H1 (cell line): ENCODE data around the gene CPLANE2. TPM values are rescaled to one million over a fixed set of nuclear protein-coding genes. Genes with fewer than 3 reads are reported as not detected.

Experiments used
- CHD7 ChIP-seq: fragments of 300-600 bp; sonication (generic); IDR thresholded peaks from 2 replicates; pipeline ENCODE4 v1.7.1; 2012; ENCODE audit warnings: low read length, moderate library complexity, mild to moderate bottlenecking, inconsistent platforms; ENCODE audit not compliant: insufficient replicate concordance
- CTBP2 ChIP-seq: IDR thresholded peaks from 2 replicates; pipeline ENCODE4 v1.7.0; 2011; ENCODE audit warnings: borderline replicate concordance, mild to moderate bottlenecking, moderate library complexity, mixed read lengths, low read length; ENCODE audit not compliant: insufficient read depth, insufficient read length
- EP300 ChIP-seq, 2 experiments: IDR thresholded peaks; 1 replicate in 1 of 2; 2 replicates in 1 of 2; pipeline ENCODE4 v1.6.1; 2011 to 2012; ENCODE audit warnings: low read depth in 2 of 2, low read length in 2 of 2, mild to moderate bottlenecking in 2 of 2, borderline replicate concordance in 1 of 2, inconsistent platforms in 1 of 2, moderate library complexity in 1 of 2
- FOSL1 ChIP-seq: IDR thresholded peaks from 2 replicates; pipeline ENCODE4 v1.6.1; 2011; ENCODE audit warnings: mild to moderate bottlenecking, low read depth, low read length, moderate library complexity; ENCODE audit not compliant: insufficient read depth
- GABPA ChIP-seq: IDR thresholded peaks from 2 replicates; pipeline ENCODE4 v1.6.1; 2011; ENCODE audit warnings: mild to moderate bottlenecking, low read length, moderate library complexity, borderline replicate concordance; ENCODE audit not compliant: insufficient read depth
- KDM4A ChIP-seq: IDR thresholded peaks from one replicate; pipeline ENCODE4 v1.7.1; 2012; ENCODE audit warnings: low read depth, mild to moderate bottlenecking, moderate library complexity, low read length, inconsistent platforms; ENCODE audit not compliant: severe bottlenecking
- POLR2A ChIP-seq, 2 experiments: IDR thresholded peaks; 1 replicate in 1 of 2; 2 replicates in 1 of 2; pipeline ENCODE4 v1.6.1; 2011; ENCODE audit warnings: low read depth in 2 of 2, low read length in 2 of 2, mild to moderate bottlenecking in 2 of 2; ENCODE audit errors: control extremely low read depth in 1 of 2
- POLR2AphosphoS5 ChIP-seq: IDR thresholded peaks from 2 replicates; pipeline ENCODE4 v1.6.1; 2011; ENCODE audit warnings: low read depth, low read length
- SP2 ChIP-seq: IDR thresholded peaks from 2 replicates; pipeline ENCODE4 v1.6.1; 2012; ENCODE audit warnings: mild to moderate bottlenecking, low read length, inconsistent platforms
- SP4 ChIP-seq: IDR thresholded peaks from 2 replicates; pipeline ENCODE4 v1.6.1; 2012; ENCODE audit warnings: low read length, inconsistent platforms
- SRF ChIP-seq: IDR thresholded peaks from 2 replicates; pipeline ENCODE4 v1.6.1; 2011; ENCODE audit warnings: mild to moderate bottlenecking, low read depth, low read length, moderate library complexity
- SUZ12 ChIP-seq: fragments of 200-600 bp; sonication (generic); IDR thresholded peaks from 2 replicates; pipeline ENCODE4 v1.6.1; 2012; ENCODE audit warnings: mild to moderate bottlenecking, inconsistent platforms, low read length, moderate library complexity, mixed read lengths
- polyA plus RNA-seq, 7 experiments: library from polyadenylated mRNA; depleted of rRNA in 3 of 7; stranded (reverse) in 5 of 7; unstranded in 2 of 7; fragments of >200 nt in 5 of 7; fragments of 200-250 nt in 2 of 7; gene quantifications; 1 replicate in 5 of 7; 2 replicates in 1 of 7; 4 replicates in 1 of 7; pipeline versions ENCODE4 v1.2.1 to v1.2.3, GENCODE V29; 2011 to 2013; ENCODE audit warnings: missing spikeins in 2 of 7, mixed read lengths in 2 of 7
- total RNA-seq: library from RNA; stranded (reverse); fragmentation: NEBNext Ultra II Directional; extraction: Animal tissue kit (Norgen Biotek cat#: 25700); gene quantifications from 2 replicates; pipeline ENCODE4 v1.2.1, GENCODE V29; 2021

The CPLANE2 gene
- total and polyA plus RNA-seq, 2 of the 8 experiments (the other 6 are each of a cell fraction or from before 2014, with no cell fraction given) = 2.3 to 2.5 TPM

DNA sequence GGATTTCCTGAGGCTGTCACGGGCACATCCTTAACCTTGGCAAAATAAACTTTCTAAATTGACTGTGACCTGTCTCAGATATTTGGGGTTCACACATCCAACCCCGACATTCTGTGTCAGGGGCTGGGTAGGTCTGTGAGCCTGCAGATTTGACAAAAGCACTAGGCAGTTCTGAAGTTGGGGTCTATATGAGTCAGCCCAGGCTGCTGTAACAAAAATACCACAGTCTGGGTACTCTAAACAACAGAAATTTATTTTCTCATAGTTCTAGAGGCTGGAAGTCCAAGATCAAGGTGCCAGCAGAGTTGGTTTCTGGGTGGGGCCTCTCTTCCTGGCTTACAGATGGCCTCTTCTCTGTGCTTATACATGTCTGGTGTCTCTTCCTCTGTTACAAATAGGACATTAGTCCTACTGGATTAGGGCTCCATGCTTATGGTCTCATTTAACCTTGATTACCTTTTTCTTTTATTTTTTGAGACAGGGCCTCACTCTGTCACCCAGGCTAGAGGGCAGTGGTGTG, 3.0 kb upstream of the CPLANE2 start (continued):
- no peak for TF ChIP-seq CHD7
- TF ChIP-seq SP4 = no peak
- no peak for TF ChIP-seq FOSL1
- no peak for TF ChIP-seq POLR2AphosphoS5
- TF ChIP-seq SP2 = no peak
- TF ChIP-seq GABPA = no peak
- no peak for TF ChIP-seq EP300 (IDR thresholded peaks at IDR 0.05; ENCODE audit: borderline replicate concordance in 1 of 2, low read depth in 2 of 2, low read length in 2 of 2)
- no peak for TF ChIP-seq CTBP2
- TF ChIP-seq POLR2A (IDR thresholded peaks at IDR 0.05; ENCODE audit: control extremely low read depth in 1 of 2, low read depth in 2 of 2, low read length in 2 of 2) = no peak
- TF ChIP-seq SRF = no peak
- TF ChIP-seq SUZ12 = no peak
- no peak for TF ChIP-seq KDM4A
